Activated naive CD4-positive, alpha-beta T cell treated with anti-CD3 and anti-CD28 coated beads, Interleukin-2, amount 50 U/mL, for 16 hours (primary cell): ENCODE data around the gene LCK.

Source experiments
- DNase-seq: peaks from one replicate; pipeline ENCODE4 v3.0.0-alpha.2; 2020

Gene LCK

GRCh38 chr1:32329931-32330466 lies 78.9 kb downstream of the LCK start:
- DNase-seq = no peak

GRCh38 chr1:32330558-32331151 lies 79.6 kb downstream of the LCK start:
- DNase-seq = no peak

- no peak for DNase-seq
Measured at GRCh38 chr1:32331549-32331948, 80.5 kb downstream of the LCK start.

- DNase-seq = no peak
Measured at GRCh38 chr1:32332290-32333079, 81.4 kb downstream of the LCK start.

GRCh38 chr1:32333251-32333963 lies 82.3 kb downstream of the LCK start:
- DNase-seq = no peak

GRCh38 chr1:32334274-32334861 lies 83.3 kb downstream of the LCK start:
- DNase-seq = no peak

GRCh38 chr1:32334864-32335534 lies 83.9 kb downstream of the LCK start:
- DNase-seq = peak; percentile 70

GRCh38 chr1:32335535-32335789 lies 84.4 kb downstream of the LCK start:
- DNase-seq = no peak
